ENCODE measurements around the gene MINDY4B.

Gene MINDY4B

GRCh38 chr3:150902988-150903387 is 2.3 kb downstream of the MINDY4B start:
- Histone ChIP-seq H3K27me3 (ENCODE audit: control insufficient read depth, insufficient read depth, low read length) (no peaks in the 10 kb centered on the region), H2AFZ (no peak overlapping the region)

GRCh38 chr3:150901793-150902192 is 3.4 kb downstream of the MINDY4B start:
- Histone ChIP-seq H3K4me1 (peaks cover 2% of the 10 kb centered on the region), H3K36me3 (ENCODE audit: control insufficient read depth, insufficient read depth, low read length) (no peaks in the 10 kb centered on the region), H3K9ac (no peak overlapping the region), H3K27me3 (ENCODE audit: control insufficient read depth, insufficient read depth, low read length) (no peaks in the 10 kb centered on the region), H3K27ac (no peak overlapping the region), H3K9me3 (ENCODE audit: control insufficient read depth, low read length) (no peaks in the 10 kb centered on the region), H3K79me2 (no peaks in the 10 kb centered on the region), H3K4me2 (ENCODE audit: low read length) (no peak overlapping the region), H2AFZ (no peak overlapping the region), H3K4me3 (ENCODE audit: low read depth, low read length) (no peak overlapping the region)
- TF ChIP-seq, protein P1, sequence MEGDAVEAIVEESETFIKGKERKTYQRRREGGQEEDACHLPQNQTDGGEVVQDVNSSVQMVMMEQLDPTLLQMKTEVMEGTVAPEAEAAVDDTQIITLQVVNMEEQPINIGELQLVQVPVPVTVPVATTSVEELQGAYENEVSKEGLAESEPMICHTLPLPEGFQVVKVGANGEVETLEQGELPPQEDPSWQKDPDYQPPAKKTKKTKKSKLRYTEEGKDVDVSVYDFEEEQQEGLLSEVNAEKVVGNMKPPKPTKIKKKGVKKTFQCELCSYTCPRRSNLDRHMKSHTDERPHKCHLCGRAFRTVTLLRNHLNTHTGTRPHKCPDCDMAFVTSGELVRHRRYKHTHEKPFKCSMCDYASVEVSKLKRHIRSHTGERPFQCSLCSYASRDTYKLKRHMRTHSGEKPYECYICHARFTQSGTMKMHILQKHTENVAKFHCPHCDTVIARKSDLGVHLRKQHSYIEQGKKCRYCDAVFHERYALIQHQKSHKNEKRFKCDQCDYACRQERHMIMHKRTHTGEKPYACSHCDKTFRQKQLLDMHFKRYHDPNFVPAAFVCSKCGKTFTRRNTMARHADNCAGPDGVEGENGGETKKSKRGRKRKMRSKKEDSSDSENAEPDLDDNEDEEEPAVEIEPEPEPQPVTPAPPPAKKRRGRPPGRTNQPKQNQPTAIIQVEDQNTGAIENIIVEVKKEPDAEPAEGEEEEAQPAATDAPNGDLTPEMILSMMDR (IDR thresholded peaks at IDR 0.05), result no peak

More at GRCh38 chr3:150902988-150903387, 2.3 kb downstream of the MINDY4B start:
- H3K4me2 ChIP-seq (ENCODE audit: low read length), result no peak overlapping the region
- H3K36me3 ChIP-seq (ENCODE audit: control insufficient read depth, insufficient read depth, low read length), result no peaks in the 10 kb centered on the region
- TF ChIP-seq, protein P1 (IDR thresholded peaks at IDR 0.05), result no peak
- no peak overlapping the region for H3K9ac ChIP-seq
- no peaks in the 10 kb centered on the region for H3K4me1 ChIP-seq
- H3K79me2 ChIP-seq, result no peaks in the 10 kb centered on the region
- H3K4me3 ChIP-seq (ENCODE audit: low read depth, low read length), result no peak overlapping the region
- no peak overlapping the region for H3K27ac ChIP-seq
- H3K9me3 ChIP-seq (ENCODE audit: control insufficient read depth, low read length), result no peaks in the 10 kb centered on the region

DNA sequence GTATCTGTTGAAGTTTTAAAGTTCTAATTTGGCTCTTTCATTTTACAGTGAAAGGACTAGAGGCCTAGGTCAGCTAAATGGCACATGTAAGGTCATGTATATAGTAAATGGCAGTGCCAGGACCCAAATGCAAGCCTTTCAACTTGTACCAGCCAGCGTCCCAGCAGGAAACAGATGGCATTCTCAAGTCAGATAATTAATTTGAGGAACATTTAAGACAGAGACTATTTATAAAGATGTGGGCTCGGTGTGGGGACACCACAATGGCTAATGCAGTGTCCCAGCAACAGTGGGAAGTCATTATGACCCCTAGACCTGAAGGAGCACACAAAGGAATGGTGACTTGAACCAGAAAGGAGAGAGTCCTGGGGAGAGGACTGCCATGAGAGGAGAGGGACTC is 6.1 kb downstream of the MINDY4B start:
- TF ChIP-seq, protein P1 (IDR thresholded peaks at IDR 0.05), result no peak
- Histone ChIP-seq H3K79me2 (no peaks in the 10 kb centered on the region), H3K36me3 (ENCODE audit: control insufficient read depth, insufficient read depth, low read length) (no peaks in the 10 kb centered on the region), H3K4me2 (ENCODE audit: low read length) (no peak overlapping the region), H3K27ac (no peak overlapping the region), H3K4me3 (ENCODE audit: low read depth, low read length) (no peak overlapping the region), H2AFZ (no peak overlapping the region), H3K9ac (no peak overlapping the region), H3K4me1 (peaks cover 7% of the 10 kb centered on the region), H3K27me3 (ENCODE audit: control insufficient read depth, insufficient read depth, low read length) (no peaks in the 10 kb centered on the region), H3K9me3 (ENCODE audit: control insufficient read depth, low read length) (no peaks in the 10 kb centered on the region)

DNA sequence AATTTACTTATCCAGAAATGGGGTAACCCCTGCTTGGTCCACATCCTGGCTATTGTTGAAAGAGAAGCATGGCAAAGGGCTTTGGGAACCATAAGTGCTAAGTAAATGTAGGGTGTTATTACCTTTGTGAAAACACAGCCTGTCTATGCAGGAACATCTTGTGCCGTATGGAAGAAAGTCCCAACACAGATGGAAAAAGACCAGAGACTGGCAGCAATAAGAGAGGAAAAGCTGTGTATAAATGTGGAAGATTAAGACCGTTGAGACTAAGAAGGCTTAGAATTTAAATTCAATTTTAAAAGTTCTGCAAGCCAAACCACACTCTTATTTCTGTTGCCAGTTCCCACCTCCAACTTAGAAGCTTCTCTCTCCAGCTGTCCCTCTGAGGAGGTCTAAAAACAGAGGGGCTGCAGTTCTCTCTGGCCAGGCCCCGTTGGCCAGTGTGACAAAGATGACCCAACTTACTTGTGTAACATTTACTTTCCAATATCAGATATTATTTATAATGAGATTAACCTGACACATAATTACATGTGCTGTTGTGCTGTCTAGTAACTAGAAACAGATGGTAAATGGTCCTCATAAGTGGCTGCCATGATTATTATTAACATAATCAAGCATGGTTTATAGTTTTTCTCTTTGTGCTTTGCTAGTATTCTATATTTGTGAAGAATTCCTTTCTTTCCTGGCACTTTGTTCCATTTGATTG is 7.0 kb downstream of the MINDY4B start:
- H3K4me3 ChIP-seq (ENCODE audit: low read depth, low read length), result no peak overlapping the region
- H3K27ac ChIP-seq, result no peak overlapping the region
- H3K9ac ChIP-seq, result no peak overlapping the region
- H2AFZ ChIP-seq, result no peak overlapping the region
- TF ChIP-seq, protein P1 (IDR thresholded peaks at IDR 0.05), result no peak
- H3K4me1 ChIP-seq, result peaks cover 7% of the 10 kb centered on the region
- no peak overlapping the region for H3K4me2 ChIP-seq (ENCODE audit: low read length)
- no peaks in the 10 kb centered on the region for H3K36me3 ChIP-seq (ENCODE audit: control insufficient read depth, insufficient read depth, low read length)
- no peaks in the 10 kb centered on the region for H3K9me3 ChIP-seq (ENCODE audit: control insufficient read depth, low read length)
- H3K79me2 ChIP-seq, result no peaks in the 10 kb centered on the region
- H3K27me3 ChIP-seq (ENCODE audit: control insufficient read depth, insufficient read depth, low read length), result no peaks in the 10 kb centered on the region

DNA sequence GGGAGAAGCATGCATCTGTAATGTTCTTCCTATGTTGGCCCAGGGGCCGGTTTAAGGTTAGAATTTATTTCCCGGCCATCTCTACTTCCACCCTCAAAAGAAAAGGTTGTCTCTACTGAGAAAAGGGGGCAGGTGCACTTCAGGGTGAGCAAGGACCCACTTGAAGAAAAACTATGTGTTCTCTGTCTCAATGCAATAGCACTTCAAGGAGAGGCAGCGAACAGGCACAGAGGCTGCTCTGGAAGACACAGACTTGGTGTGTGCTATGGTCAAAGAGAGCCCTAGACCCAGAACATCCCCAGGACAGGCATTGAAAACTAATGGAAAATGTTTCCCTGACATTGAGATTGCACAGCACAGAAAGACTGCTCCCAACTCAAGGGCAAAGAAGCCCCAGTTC is 7.6 kb downstream of the MINDY4B start:
- Histone ChIP-seq H3K27ac (no peak overlapping the region), H3K36me3 (ENCODE audit: control insufficient read depth, insufficient read depth, low read length) (no peaks in the 10 kb centered on the region), H3K27me3 (ENCODE audit: control insufficient read depth, insufficient read depth, low read length) (no peaks in the 10 kb centered on the region), H3K9ac (no peak overlapping the region), H3K79me2 (no peaks in the 10 kb centered on the region), H3K9me3 (ENCODE audit: control insufficient read depth, low read length) (no peaks in the 10 kb centered on the region), H3K4me3 (ENCODE audit: low read depth, low read length) (no peak overlapping the region), H2AFZ (no peak overlapping the region), H3K4me1 (peaks cover 7% of the 10 kb centered on the region), H3K4me2 (ENCODE audit: low read length) (no peak overlapping the region)
- TF ChIP-seq, protein P1 (IDR thresholded peaks at IDR 0.05), result no peak
